WTC11 (cell line): ENCODE data around the gene AK8. TPM values are rescaled to one million over a fixed set of nuclear protein-coding genes. Genes with fewer than 3 reads are reported as not detected.

Experiments
- ATAC-seq: fragments of 200-7000 bp; cut with Tn5 transposase; 2 replicates; pipeline ENCODE4 v1.10.0; 2021; ENCODE audit warnings: mild to moderate bottlenecking, moderate library complexity
- CTCF ChIA-PET: fragments of 300-600 bp; sonication (Branson Sonifier 250); formaldehyde crosslinking; loops from one replicate; lab custom pipeline; 2021; ENCODE audit warnings: antibody characterized with exemption; lab: Charles Lee
- POLR2A ChIA-PET: fragments of 350-600 bp; sonication (Branson Sonifier 250); formaldehyde crosslinking; loops from one replicate; lab custom pipeline; 2021; ENCODE audit warnings: antibody characterized with exemption; lab: Charles Lee
- DNase-seq: peaks from one replicate; pipeline ENCODE4 v3.0.0; 2021; ENCODE audit warnings: low spot score
- H3K27ac Mint-ChIP-seq: 2 replicates; pipeline ENCODE4 v1.8.0; 2021; ENCODE audit warnings: mixed read lengths
- H3K27me3 Mint-ChIP-seq: 2 replicates; pipeline ENCODE4 v1.8.0; 2021; ENCODE audit warnings: low read depth, mild to moderate bottlenecking, moderate library complexity, mixed read lengths
- H3K36me3 Mint-ChIP-seq: 2 replicates; pipeline ENCODE4 v1.8.0; 2021; ENCODE audit warnings: mixed read lengths
- H3K4me1 Mint-ChIP-seq: 2 replicates; pipeline ENCODE4 v1.8.0; 2022; ENCODE audit warnings: mixed read lengths
- H3K4me3 Mint-ChIP-seq: 2 replicates; pipeline ENCODE4 v1.8.0; 2021; ENCODE audit warnings: mild to moderate bottlenecking, moderate library complexity, mixed read lengths
- H3K9me3 Mint-ChIP-seq: 2 replicates; pipeline ENCODE4 v1.8.0; 2021; ENCODE audit warnings: mixed read lengths
- ATF1 ChIP-seq: sonication (generic); formaldehyde crosslinking; IDR thresholded peaks from 2 replicates; pipeline ENCODE4 v1.8.1; 2023; ENCODE audit warnings: mild to moderate bottlenecking, moderate library complexity, missing genetic modification reagents
- CREM ChIP-seq: sonication (generic); formaldehyde crosslinking; IDR thresholded peaks from 2 replicates; pipeline ENCODE4 v1.8.1; 2022; ENCODE audit warnings: mild to moderate bottlenecking, missing genetic modification reagents, moderate library complexity
- ETV6 ChIP-seq: sonication (generic); formaldehyde crosslinking; IDR thresholded peaks from 2 replicates; pipeline ENCODE4 v1.8.1; 2022; ENCODE audit warnings: mild to moderate bottlenecking, missing genetic modification reagents
- FOXK1 ChIP-seq: sonication (generic); formaldehyde crosslinking; IDR thresholded peaks from 2 replicates; pipeline ENCODE4 v1.8.0; 2022; ENCODE audit warnings: mild to moderate bottlenecking, moderate library complexity, missing genetic modification reagents
- FOXP1 ChIP-seq: sonication (generic); formaldehyde crosslinking; IDR thresholded peaks from 2 replicates; pipeline ENCODE4 v1.8.0; 2022; ENCODE audit warnings: missing genetic modification reagents, mild to moderate bottlenecking, moderate library complexity, borderline replicate concordance
- GRHL2 ChIP-seq: fragments of 250-450 bp; sonication (Bioruptor Pico); IDR thresholded peaks from 2 replicates; pipeline ENCODE4 v1.8.0; 2022; ENCODE audit warnings: mild to moderate bottlenecking, moderate library complexity; ENCODE audit not compliant: insufficient replicate concordance, severe bottlenecking
- OVOL2 ChIP-seq: fragments of 250-450 bp; sonication (Bioruptor Pico); IDR thresholded peaks from 2 replicates; pipeline ENCODE4 v1.9.0; 2021; ENCODE audit warnings: mild to moderate bottlenecking, borderline replicate concordance
- SMAD3 ChIP-seq: sonication (generic); formaldehyde crosslinking; IDR thresholded peaks from 2 replicates; pipeline ENCODE4 v1.8.0; 2022; ENCODE audit warnings: missing genetic modification reagents, mild to moderate bottlenecking, borderline replicate concordance
- SMAD4 ChIP-seq: sonication (generic); formaldehyde crosslinking; IDR thresholded peaks from 2 replicates; pipeline ENCODE4 v1.8.0; 2022; ENCODE audit warnings: mild to moderate bottlenecking, missing genetic modification reagents
- SOX15 ChIP-seq: fragments of 250-450 bp; sonication (Bioruptor Pico); IDR thresholded peaks from 2 replicates; pipeline ENCODE4 v1.9.0; 2021; ENCODE audit warnings: mild to moderate bottlenecking
- ZNF138 ChIP-seq: sonication (generic); formaldehyde crosslinking; conservative IDR thresholded peaks from 2 replicates; pipeline ENCODE4 v1.8.1; 2022; ENCODE audit warnings: mild to moderate bottlenecking, moderate library complexity, missing genetic modification reagents
- ZNF416 ChIP-seq: fragments of 250-450 bp; sonication (Bioruptor Pico); IDR thresholded peaks from 2 replicates; pipeline ENCODE4 v1.9.0; 2021; ENCODE audit warnings: mild to moderate bottlenecking, inconsistent platforms
- total RNA-seq: library from RNA; stranded (reverse); gene quantifications from 3 replicates; pipeline ENCODE4 v1.2.3, GENCODE V29; 2021
- TF ChIP-seq, protein P1 (sequence below): sonication (generic); formaldehyde crosslinking; IDR thresholded peaks from 2 replicates; pipeline ENCODE4 v1.8.1; 2022; ENCODE audit warnings: mild to moderate bottlenecking, missing genetic modification reagents, moderate library complexity, borderline replicate concordance
- TF ChIP-seq, protein P2 (sequence below): sonication (generic); formaldehyde crosslinking; IDR thresholded peaks from 2 replicates; pipeline ENCODE4 v1.8.0; 2022; ENCODE audit warnings: mild to moderate bottlenecking, missing genetic modification reagents
- TF ChIP-seq, protein P3 (sequence below): sonication (generic); formaldehyde crosslinking; IDR thresholded peaks from 2 replicates; pipeline ENCODE4 v1.8.0; 2023; ENCODE audit warnings: missing genetic modification reagents
- TF ChIP-seq, protein P4 (sequence below): sonication (generic); formaldehyde crosslinking; IDR thresholded peaks from 2 replicates; pipeline ENCODE4 v1.8.0; 2022; ENCODE audit warnings: mild to moderate bottlenecking, missing genetic modification reagents
- TF ChIP-seq, protein P5 (sequence below): fragments of 250-450 bp; sonication (Bioruptor Pico); IDR thresholded peaks from 2 replicates; pipeline ENCODE4 v2.1.2; 2022; ENCODE audit warnings: mild to moderate bottlenecking, moderate library complexity
- TF ChIP-seq, protein P6 (sequence below): sonication (generic); formaldehyde crosslinking; IDR thresholded peaks from 2 replicates; pipeline ENCODE4 v1.8.1; 2023; ENCODE audit warnings: mild to moderate bottlenecking, missing genetic modification reagents
- TF ChIP-seq, protein P7 (sequence below): fragments of 250-450 bp; sonication (Bioruptor Pico); IDR thresholded peaks from 2 replicates; pipeline ENCODE4 v1.9.0; 2021; ENCODE audit warnings: mild to moderate bottlenecking, borderline replicate concordance

The AK8 gene
- total RNA-seq, 1 experiment from 2014 or later = 0.48 TPM

DNA sequence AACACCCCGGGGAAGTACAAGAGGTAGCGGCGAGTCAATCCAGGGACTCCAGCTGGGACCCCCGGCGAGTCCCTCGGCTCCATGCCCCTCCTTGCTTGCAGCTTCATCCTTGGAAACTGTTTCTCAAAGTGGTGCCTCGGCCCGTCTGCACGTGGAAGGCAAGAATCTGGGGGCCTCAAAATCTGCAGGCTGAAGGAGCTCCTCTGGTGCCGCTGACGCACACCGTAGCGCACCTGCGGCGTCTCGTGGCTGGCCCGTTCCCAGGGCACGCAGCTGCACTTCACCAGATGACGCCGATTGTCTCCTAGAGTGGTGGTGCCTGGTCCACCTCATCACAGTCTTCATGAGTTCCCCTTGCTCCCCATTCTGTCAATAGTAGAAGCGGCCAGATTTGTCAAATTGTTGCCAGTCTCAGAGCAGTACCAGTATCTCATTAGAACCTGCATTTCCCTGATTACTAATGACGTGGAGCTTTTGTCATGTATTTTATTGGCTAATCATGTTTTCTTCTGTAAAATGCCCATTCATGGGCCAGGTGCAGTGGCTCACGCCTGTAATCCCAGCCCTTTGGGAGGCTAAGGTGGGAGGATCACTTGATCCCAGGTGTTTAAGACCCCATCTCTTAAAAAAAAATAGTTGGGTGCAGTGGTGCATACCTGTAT is 169.2 kb downstream of the AK8 start (continued):
- TF ChIP-seq, protein P1, sequence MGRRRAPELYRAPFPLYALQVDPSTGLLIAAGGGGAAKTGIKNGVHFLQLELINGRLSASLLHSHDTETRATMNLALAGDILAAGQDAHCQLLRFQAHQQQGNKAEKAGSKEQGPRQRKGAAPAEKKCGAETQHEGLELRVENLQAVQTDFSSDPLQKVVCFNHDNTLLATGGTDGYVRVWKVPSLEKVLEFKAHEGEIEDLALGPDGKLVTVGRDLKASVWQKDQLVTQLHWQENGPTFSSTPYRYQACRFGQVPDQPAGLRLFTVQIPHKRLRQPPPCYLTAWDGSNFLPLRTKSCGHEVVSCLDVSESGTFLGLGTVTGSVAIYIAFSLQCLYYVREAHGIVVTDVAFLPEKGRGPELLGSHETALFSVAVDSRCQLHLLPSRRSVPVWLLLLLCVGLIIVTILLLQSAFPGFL = no peak

DNA sequence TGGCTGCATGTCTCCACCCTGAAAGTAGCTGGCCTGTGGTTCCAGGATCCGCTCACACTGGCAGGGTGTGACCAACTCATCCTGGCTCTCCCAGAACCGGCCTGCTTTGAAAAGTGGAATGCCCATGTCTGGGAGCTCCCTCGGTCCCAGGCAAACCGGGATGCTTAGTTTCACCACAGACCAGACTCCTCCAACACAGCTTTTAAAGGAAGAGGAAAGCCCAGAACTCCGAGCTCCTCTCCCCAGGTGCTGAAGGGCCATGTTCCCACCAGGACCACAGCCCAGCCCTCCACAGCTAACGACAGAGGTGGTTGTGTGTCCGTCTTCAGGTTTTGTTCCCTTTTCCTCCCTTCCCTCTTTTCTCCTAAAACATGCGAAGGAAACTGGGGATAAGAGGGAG is 169.8 kb downstream of the AK8 start:
- Mint-ChIP-seq H3K36me3 (peaks cover 1% of the 10 kb centered on the region; the same call in 1 of the 2 replicates), H3K4me1 (no peaks in the 10 kb centered on the region), H3K9me3 (peaks cover 17% of the 10 kb centered on the region), H3K4me3 (no peak overlapping the region), H3K27ac (no peak overlapping the region), H3K27me3 (peaks cover 9% of the 10 kb centered on the region)
- ATAC-seq (no peak), DNase-seq (no peak)
- TF ChIP-seq, protein P2, sequence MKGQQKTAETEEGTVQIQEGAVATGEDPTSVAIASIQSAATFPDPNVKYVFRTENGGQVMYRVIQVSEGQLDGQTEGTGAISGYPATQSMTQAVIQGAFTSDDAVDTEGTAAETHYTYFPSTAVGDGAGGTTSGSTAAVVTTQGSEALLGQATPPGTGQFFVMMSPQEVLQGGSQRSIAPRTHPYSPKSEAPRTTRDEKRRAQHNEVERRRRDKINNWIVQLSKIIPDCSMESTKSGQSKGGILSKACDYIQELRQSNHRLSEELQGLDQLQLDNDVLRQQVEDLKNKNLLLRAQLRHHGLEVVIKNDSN = no peak
- no peak for TF ChIP-seq OVOL2 (CRISPR knock-in tag)
- TF ChIP-seq SOX15 (CRISPR knock-in tag) = no peak
- TF ChIP-seq, protein P3, sequence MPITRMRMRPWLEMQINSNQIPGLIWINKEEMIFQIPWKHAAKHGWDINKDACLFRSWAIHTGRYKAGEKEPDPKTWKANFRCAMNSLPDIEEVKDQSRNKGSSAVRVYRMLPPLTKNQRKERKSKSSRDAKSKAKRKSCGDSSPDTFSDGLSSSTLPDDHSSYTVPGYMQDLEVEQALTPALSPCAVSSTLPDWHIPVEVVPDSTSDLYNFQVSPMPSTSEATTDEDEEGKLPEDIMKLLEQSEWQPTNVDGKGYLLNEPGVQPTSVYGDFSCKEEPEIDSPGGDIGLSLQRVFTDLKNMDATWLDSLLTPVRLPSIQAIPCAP (CRISPR knock-in tag) = no peak
- TF ChIP-seq, protein P4, sequence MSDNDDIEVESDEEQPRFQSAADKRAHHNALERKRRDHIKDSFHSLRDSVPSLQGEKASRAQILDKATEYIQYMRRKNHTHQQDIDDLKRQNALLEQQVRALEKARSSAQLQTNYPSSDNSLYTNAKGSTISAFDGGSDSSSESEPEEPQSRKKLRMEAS (CRISPR knock-in tag) = no peak
- TF ChIP-seq, protein P5, sequence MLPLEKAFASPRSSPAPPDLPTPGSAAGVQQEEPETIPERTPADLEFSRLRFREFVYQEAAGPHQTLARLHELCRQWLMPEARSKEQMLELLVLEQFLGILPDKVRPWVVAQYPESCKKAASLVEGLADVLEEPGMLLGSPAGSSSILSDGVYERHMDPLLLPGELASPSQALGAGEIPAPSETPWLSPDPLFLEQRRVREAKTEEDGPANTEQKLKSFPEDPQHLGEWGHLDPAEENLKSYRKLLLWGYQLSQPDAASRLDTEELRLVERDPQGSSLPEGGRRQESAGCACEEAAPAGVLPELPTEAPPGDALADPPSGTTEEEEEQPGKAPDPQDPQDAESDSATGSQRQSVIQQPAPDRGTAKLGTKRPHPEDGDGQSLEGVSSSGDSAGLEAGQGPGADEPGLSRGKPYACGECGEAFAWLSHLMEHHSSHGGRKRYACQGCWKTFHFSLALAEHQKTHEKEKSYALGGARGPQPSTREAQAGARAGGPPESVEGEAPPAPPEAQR (CRISPR knock-in tag) = no peak
- POLR2A ChIA-PET = no interaction called here
- CTCF ChIA-PET = interaction anchor here (1.1 to 1.4 kb wide), 2 partner anchors 14 to 61 kb away, joined by 3 to 4 read pairs; no protein-coding TSS in a partner anchor

DNA sequence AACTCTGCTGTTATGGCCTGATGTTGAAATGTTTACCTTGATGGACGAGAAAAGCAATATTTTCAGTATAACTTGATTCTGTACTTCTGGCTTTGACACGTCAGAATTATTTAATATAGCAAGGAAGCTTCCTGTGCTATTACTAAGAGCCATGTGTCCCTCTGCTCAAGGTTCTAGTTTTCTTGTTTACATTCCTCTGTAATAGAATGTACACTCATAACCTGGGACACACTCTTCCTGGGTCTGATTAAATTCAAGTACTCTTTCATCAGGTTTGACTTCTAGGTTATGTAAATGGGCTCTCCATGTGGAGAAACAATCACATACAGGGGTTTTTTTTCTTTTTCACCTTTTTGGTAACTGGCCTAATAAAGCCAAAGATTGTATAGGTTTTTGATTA is 174.7 kb downstream of the AK8 start:
- ChIA-PET POLR2A (no interaction called here), CTCF (no interaction called here)
- peaks cover 9% of the 10 kb centered on the region for H3K27me3 Mint-ChIP-seq
- H3K36me3 Mint-ChIP-seq = peaks cover 9% of the 10 kb centered on the region
- H3K27ac Mint-ChIP-seq = no peak overlapping the region
- no peaks in the 10 kb centered on the region for H3K4me1 Mint-ChIP-seq
- ATAC-seq (no peak), DNase-seq (no peak)
- H3K4me3 Mint-ChIP-seq = no peak overlapping the region
- peaks cover 24% of the 10 kb centered on the region for H3K9me3 Mint-ChIP-seq
- TF ChIP-seq FOXP1 (CRISPR knock-in tag) (no peak), SMAD3 (CRISPR knock-in tag) (no peak), ATF1 (CRISPR knock-in tag) (no peak), ZNF138 (CRISPR knock-in tag) (no peak), ZNF416 (CRISPR knock-in tag) (no peak), CREM (CRISPR knock-in tag) (no peak), OVOL2 (CRISPR knock-in tag) (no peak), ETV6 (CRISPR knock-in tag) (no peak), FOXK1 (CRISPR knock-in tag) (no peak), SMAD4 (CRISPR knock-in tag) (no peak), GRHL2 (no peak)
- TF ChIP-seq, protein P6, sequence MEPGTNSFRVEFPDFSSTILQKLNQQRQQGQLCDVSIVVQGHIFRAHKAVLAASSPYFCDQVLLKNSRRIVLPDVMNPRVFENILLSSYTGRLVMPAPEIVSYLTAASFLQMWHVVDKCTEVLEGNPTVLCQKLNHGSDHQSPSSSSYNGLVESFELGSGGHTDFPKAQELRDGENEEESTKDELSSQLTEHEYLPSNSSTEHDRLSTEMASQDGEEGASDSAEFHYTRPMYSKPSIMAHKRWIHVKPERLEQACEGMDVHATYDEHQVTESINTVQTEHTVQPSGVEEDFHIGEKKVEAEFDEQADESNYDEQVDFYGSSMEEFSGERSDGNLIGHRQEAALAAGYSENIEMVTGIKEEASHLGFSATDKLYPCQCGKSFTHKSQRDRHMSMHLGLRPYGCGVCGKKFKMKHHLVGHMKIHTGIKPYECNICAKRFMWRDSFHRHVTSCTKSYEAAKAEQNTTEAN = no peak
- TF ChIP-seq, protein P5 (CRISPR knock-in tag) = no peak
- TF ChIP-seq, protein P7, sequence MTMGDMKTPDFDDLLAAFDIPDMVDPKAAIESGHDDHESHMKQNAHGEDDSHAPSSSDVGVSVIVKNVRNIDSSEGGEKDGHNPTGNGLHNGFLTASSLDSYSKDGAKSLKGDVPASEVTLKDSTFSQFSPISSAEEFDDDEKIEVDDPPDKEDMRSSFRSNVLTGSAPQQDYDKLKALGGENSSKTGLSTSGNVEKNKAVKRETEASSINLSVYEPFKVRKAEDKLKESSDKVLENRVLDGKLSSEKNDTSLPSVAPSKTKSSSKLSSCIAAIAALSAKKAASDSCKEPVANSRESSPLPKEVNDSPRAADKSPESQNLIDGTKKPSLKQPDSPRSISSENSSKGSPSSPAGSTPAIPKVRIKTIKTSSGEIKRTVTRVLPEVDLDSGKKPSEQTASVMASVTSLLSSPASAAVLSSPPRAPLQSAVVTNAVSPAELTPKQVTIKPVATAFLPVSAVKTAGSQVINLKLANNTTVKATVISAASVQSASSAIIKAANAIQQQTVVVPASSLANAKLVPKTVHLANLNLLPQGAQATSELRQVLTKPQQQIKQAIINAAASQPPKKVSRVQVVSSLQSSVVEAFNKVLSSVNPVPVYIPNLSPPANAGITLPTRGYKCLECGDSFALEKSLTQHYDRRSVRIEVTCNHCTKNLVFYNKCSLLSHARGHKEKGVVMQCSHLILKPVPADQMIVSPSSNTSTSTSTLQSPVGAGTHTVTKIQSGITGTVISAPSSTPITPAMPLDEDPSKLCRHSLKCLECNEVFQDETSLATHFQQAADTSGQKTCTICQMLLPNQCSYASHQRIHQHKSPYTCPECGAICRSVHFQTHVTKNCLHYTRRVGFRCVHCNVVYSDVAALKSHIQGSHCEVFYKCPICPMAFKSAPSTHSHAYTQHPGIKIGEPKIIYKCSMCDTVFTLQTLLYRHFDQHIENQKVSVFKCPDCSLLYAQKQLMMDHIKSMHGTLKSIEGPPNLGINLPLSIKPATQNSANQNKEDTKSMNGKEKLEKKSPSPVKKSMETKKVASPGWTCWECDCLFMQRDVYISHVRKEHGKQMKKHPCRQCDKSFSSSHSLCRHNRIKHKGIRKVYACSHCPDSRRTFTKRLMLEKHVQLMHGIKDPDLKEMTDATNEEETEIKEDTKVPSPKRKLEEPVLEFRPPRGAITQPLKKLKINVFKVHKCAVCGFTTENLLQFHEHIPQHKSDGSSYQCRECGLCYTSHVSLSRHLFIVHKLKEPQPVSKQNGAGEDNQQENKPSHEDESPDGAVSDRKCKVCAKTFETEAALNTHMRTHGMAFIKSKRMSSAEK (CRISPR knock-in tag) = no peak
- TF ChIP-seq, protein P1 = no peak
